CD4-positive, alpha-beta T cell (primary cell): ENCODE data around the gene AXIN2. TPM values are rescaled to one million over a fixed set of nuclear protein-coding genes. Genes with fewer than 3 reads are reported as not detected.

Experiments
- ATAC-seq: fragments of 200-7000 bp; cut with Tn5 transposase; one replicate; pipeline ENCODE4 v1.10.0; 2022; ENCODE audit warnings: mild to moderate bottlenecking; ENCODE audit not compliant: poor library complexity
- CTCF ChIA-PET: fragments of 350-600 bp; sonication (Branson Sonifier 250); formaldehyde crosslinking; loops from one replicate; lab custom pipeline; 2021; ENCODE audit warnings: antibody characterized with exemption, inconsistent platforms; lab: Charles Lee
- POLR2A ChIA-PET: fragments of 350-600 bp; sonication (Branson Sonifier 250); formaldehyde crosslinking; loops from one replicate; lab custom pipeline; 2021; ENCODE audit warnings: antibody characterized with exemption, inconsistent platforms; lab: Charles Lee
- DNase-seq, 14 experiments: peaks; one replicate each; pipeline ENCODE4 v3.0.0-alpha.2; 2013 to 2020; ENCODE audit warnings: mixed read lengths in 2 of 14
- H3K27ac ChIP-seq, 2 donors: one replicate each; pipeline versions ENCODE4 v1.5.1 to v1.7.0; 2013; ENCODE audit warnings: low read length in 2 of 2, low read depth in 1 of 2, mild to moderate bottlenecking in 1 of 2
- H3K27me3 ChIP-seq, 2 experiments: 1 replicate in 1 of 2; 2 replicates in 1 of 2; pipeline versions ENCODE4 v1.6.1 to v1.7.0; 2013; ENCODE audit warnings: low read length in 2 of 2, control low read depth in 1 of 2, mild to moderate bottlenecking in 1 of 2, moderate library complexity in 1 of 2; ENCODE audit not compliant: insufficient read depth in 2 of 2, control insufficient read depth in 1 of 2
- H3K36me3 ChIP-seq: one replicate; pipeline ENCODE4 v1.6.1; 2013; ENCODE audit warnings: low read length, control low read depth; ENCODE audit not compliant: insufficient read depth
- H3K4me1 ChIP-seq: one replicate; pipeline ENCODE4 v1.6.1; 2013; ENCODE audit warnings: low read length, control low read depth; ENCODE audit not compliant: insufficient read depth
- H3K4me3 ChIP-seq: one replicate; pipeline ENCODE4 v1.5.1; 2013; ENCODE audit warnings: mild to moderate bottlenecking, low read length, moderate library complexity
- H3K9me3 ChIP-seq, 2 experiments: 1 replicate in 1 of 2; 2 replicates in 1 of 2; pipeline versions ENCODE4 v1.6.1 to v1.7.0; 2013; ENCODE audit warnings: low read length in 2 of 2, mild to moderate bottlenecking in 2 of 2, control low read depth in 1 of 2, moderate library complexity in 1 of 2; ENCODE audit not compliant: control insufficient read depth in 1 of 2, insufficient read depth in 1 of 2
- H3K27ac Mint-ChIP-seq: one replicate; pipeline ENCODE4 v1.8.0; 2020; ENCODE audit warnings: mixed read lengths
- H3K27me3 Mint-ChIP-seq: one replicate; pipeline ENCODE4 v1.8.0; 2021; ENCODE audit warnings: mixed read lengths
- H3K36me3 Mint-ChIP-seq: one replicate; pipeline ENCODE4 v1.8.0; 2021; ENCODE audit warnings: low read depth, mixed read lengths
- H3K4me1 Mint-ChIP-seq: one replicate; pipeline ENCODE4 v1.8.0; 2021; ENCODE audit warnings: low read depth, mixed read lengths
- H3K4me3 Mint-ChIP-seq: one replicate; pipeline ENCODE4 v1.8.0; 2020; ENCODE audit warnings: mild to moderate bottlenecking, mixed read lengths
- H3K9me3 Mint-ChIP-seq: one replicate; pipeline ENCODE4 v1.8.0; 2020; ENCODE audit warnings: mixed read lengths
- intact Hi-C, 2 experiments: fragments of 100-400 bp; cut with DNase I in 1 of 2; cut with micrococcal nuclease in 1 of 2; formaldehyde crosslinking; loops; one replicate each; pipeline versions ENCODE4 v1.15.1 to v1.9.0; 2023 to 2025; cut with DNase I, micrococcal nuclease
- total RNA-seq, 174 experiments: library from RNA in 2 of 174; stranded (reverse) in 2 of 174; gene quantifications; one replicate each; pipeline ENCODE4 v1.2.3 and lab custom pipeline; 2021 to 2026
- TF ChIP-seq, protein P1 (sequence below): fragments of 200-600 bp; IDR thresholded peaks from one replicate; pipeline ENCODE4 v1.8.0; 2022; ENCODE audit warnings: antibody characterized with exemption, mild to moderate bottlenecking

AXIN2 gene
- total RNA-seq, 2 experiments from 2014 or later, result 47.9 to 49.8 TPM

- no peak overlapping the region for H3K4me3 Mint-ChIP-seq
- H3K27ac ChIP-seq, result no peak overlapping the region
- H3K27ac Mint-ChIP-seq, result no peak overlapping the region
- ATAC-seq (no peak), DNase-seq (no peak)
- no peak overlapping the region for H3K4me3 ChIP-seq
- H3K27me3 ChIP-seq, result no peaks in the 10 kb centered on the region
- H3K4me1 ChIP-seq, result peaks cover 14% of the 10 kb centered on the region
- ChIA-PET CTCF (no interaction called here), POLR2A (no interaction called here)
- H3K9me3 Mint-ChIP-seq, result no peaks in the 10 kb centered on the region
- H3K27me3 Mint-ChIP-seq, result no peaks in the 10 kb centered on the region
- intact Hi-C loops, result no loop called here
- H3K36me3 ChIP-seq, result peaks cover 75% of the 10 kb centered on the region
- peaks cover 92% of the 10 kb centered on the region for H3K36me3 Mint-ChIP-seq
- H3K9me3 ChIP-seq, result no peaks in the 10 kb centered on the region
- H3K4me1 Mint-ChIP-seq, result peaks cover 38% of the 10 kb centered on the region
- TF ChIP-seq, protein P1, sequence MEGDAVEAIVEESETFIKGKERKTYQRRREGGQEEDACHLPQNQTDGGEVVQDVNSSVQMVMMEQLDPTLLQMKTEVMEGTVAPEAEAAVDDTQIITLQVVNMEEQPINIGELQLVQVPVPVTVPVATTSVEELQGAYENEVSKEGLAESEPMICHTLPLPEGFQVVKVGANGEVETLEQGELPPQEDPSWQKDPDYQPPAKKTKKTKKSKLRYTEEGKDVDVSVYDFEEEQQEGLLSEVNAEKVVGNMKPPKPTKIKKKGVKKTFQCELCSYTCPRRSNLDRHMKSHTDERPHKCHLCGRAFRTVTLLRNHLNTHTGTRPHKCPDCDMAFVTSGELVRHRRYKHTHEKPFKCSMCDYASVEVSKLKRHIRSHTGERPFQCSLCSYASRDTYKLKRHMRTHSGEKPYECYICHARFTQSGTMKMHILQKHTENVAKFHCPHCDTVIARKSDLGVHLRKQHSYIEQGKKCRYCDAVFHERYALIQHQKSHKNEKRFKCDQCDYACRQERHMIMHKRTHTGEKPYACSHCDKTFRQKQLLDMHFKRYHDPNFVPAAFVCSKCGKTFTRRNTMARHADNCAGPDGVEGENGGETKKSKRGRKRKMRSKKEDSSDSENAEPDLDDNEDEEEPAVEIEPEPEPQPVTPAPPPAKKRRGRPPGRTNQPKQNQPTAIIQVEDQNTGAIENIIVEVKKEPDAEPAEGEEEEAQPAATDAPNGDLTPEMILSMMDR, result no peak
Observed at GRCh38 chr17:65533056-65533745, 28.2 kb downstream of the AXIN2 start.

DNA sequence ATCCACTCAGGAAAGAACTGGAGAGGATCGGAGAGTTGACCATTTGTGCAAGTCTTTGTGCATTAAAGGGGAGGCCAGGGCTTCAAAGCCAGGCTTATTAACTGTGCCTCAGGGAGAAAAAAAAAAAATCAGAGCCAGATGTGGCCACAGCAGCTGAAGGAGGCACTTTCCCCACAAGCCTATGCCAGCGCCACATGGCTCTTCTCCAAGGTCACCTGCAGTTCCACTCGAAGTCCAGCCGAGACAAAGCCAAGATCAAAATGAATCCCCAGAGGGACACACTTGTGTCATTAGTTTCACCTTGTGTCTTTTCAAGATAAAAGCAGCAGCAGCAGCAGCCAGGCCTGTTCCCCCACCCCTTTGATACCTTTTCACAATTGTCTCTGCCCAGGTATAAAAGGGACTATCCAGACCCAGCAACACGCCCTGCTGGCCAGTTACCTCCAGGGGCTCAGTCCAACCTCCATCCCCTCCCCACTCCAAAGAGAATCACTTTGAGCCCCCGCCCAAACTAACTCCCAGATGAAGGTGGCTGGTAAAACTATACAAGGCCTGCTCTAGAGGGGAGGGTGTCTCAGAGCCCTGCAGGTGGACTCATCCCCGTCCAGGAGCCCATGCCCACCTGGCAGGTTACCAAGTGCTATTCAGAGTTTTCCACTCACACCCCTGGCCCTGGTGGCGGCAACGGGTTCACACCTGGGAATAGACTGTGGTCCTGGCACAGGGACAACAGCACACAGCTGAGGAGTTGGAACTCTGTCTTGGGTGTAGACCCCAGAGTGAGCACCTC lies 29.2 kb downstream of the AXIN2 start:
- H3K4me1 ChIP-seq, result peaks cover 10% of the 10 kb centered on the region
- CTCF ChIA-PET, result interaction anchor here (0.7 kb wide), 1 partner anchor 503 kb away, joined by 3 read pairs; no protein-coding TSS in a partner anchor
- no peak overlapping the region for H3K4me3 ChIP-seq
- no peak overlapping the region for H3K4me3 Mint-ChIP-seq
- ATAC-seq, result no peak
- H3K4me1 Mint-ChIP-seq, result peaks cover 37% of the 10 kb centered on the region
- no peaks in the 10 kb centered on the region for H3K27me3 ChIP-seq
- POLR2A ChIA-PET, result no interaction called here
- no peaks in the 10 kb centered on the region for H3K27me3 Mint-ChIP-seq
- DNase-seq, result no peak
- H3K9me3 ChIP-seq, result no peaks in the 10 kb centered on the region
- H3K9me3 Mint-ChIP-seq, result no peaks in the 10 kb centered on the region
- peaks cover 66% of the 10 kb centered on the region for H3K36me3 ChIP-seq
- peaks cover 89% of the 10 kb centered on the region for H3K36me3 Mint-ChIP-seq
- H3K27ac ChIP-seq, result no peak overlapping the region
- intact Hi-C loops, result no loop called here
- TF ChIP-seq, protein P1, result no peak
- H3K27ac Mint-ChIP-seq, result peak overlapping the region; percentile 66

- ChIA-PET CTCF (interaction anchor here (0.6 kb wide), 1 partner anchor 21 kb away, joined by 4 read pairs; no protein-coding TSS in a partner anchor), POLR2A (interaction anchor here (0.6 kb wide), 1 partner anchor 9 kb away, joined by 3 read pairs; no protein-coding TSS in a partner anchor)
- Mint-ChIP-seq H3K9me3 (no peaks in the 10 kb centered on the region), H3K4me1 (peaks cover 37% of the 10 kb centered on the region), H3K27ac (peak overlapping the region; percentile 66), H3K27me3 (no peaks in the 10 kb centered on the region), H3K36me3 (peaks cover 85% of the 10 kb centered on the region), H3K4me3 (no peak overlapping the region)
- Histone ChIP-seq H3K9me3 (no peaks in the 10 kb centered on the region), H3K36me3 (peaks cover 58% of the 10 kb centered on the region), H3K27ac (no peak overlapping the region), H3K4me1 (peaks cover 10% of the 10 kb centered on the region), H3K27me3 (no peaks in the 10 kb centered on the region), H3K4me3 (no peak overlapping the region)
- ATAC-seq, result peak; percentile 71
- DNase-seq, result no peak
- intact Hi-C loops, result no loop called here
- TF ChIP-seq, protein P1, result no peak
Observed at GRCh38 chr17:65531256-65532100, 30.0 kb downstream of the AXIN2 start.
